SK-N-SH (cell line): ENCODE measurements around the gene HIRA.

Source experiments
- CHD2 ChIP-seq: fragments of 150-350 bp; IDR thresholded peaks from 2 replicates; pipeline ENCODE4 v1.6.1; 2018; ENCODE audit warnings: low read length; ENCODE audit not compliant: partially characterized antibody
- ELF1 ChIP-seq: IDR thresholded peaks from 2 replicates; pipeline ENCODE4 v1.4.0; 2012
- EP300 ChIP-seq, 2 experiments: IDR thresholded peaks; 2 replicates each; pipeline versions ENCODE4 v1.4.0 to v1.6.1; 2012; ENCODE audit warnings: borderline replicate concordance in 1 of 2, low read depth in 1 of 2, low read length in 1 of 2
- EZH2phosphoT487 ChIP-seq: fragments of 200-600 bp; sonication (generic); IDR thresholded peaks from 2 replicates; pipeline ENCODE4 v1.6.1; 2017; ENCODE audit warnings: low read depth, mixed run types, mild to moderate bottlenecking, antibody characterized with exemption, moderate library complexity, borderline replicate concordance
- FOSL2 ChIP-seq: IDR thresholded peaks from 2 replicates; pipeline ENCODE4 v1.4.0; 2012; ENCODE audit warnings: low read depth, mild to moderate bottlenecking, moderate library complexity, borderline replicate concordance
- FOXM1 ChIP-seq: IDR thresholded peaks from 2 replicates; pipeline ENCODE4 v1.4.0; 2012; ENCODE audit warnings: low read depth, mild to moderate bottlenecking
- NFIC ChIP-seq: IDR thresholded peaks from 2 replicates; pipeline ENCODE4 v1.4.0; 2012; ENCODE audit warnings: borderline replicate concordance
- POLR2AphosphoS5 ChIP-seq: IDR thresholded peaks from 2 replicates; pipeline ENCODE4 v1.6.1; 2012; ENCODE audit warnings: low read depth, low read length
- RAD21 ChIP-seq: IDR thresholded peaks from 2 replicates; pipeline ENCODE4 v1.6.1; 2012; ENCODE audit warnings: mild to moderate bottlenecking, low read length
- SMC3 ChIP-seq: IDR thresholded peaks from 2 replicates; pipeline ENCODE4 v1.6.1; 2012; ENCODE audit warnings: low read depth, low read length, improper control_type of control experiment
- TF ChIP-seq, protein P1 (sequence below): IDR thresholded peaks from 2 replicates; pipeline ENCODE4 v1.6.1; 2012; ENCODE audit warnings: mild to moderate bottlenecking, low read depth, low read length, moderate library complexity
- TF ChIP-seq, protein P2 (sequence below): fragments of 200-600 bp; sonication (generic); IDR thresholded peaks from 2 replicates; pipeline ENCODE4 v1.6.1; 2017; ENCODE audit warnings: antibody characterized with exemption, mild to moderate bottlenecking, moderate library complexity

- TF ChIP-seq, protein P1, sequence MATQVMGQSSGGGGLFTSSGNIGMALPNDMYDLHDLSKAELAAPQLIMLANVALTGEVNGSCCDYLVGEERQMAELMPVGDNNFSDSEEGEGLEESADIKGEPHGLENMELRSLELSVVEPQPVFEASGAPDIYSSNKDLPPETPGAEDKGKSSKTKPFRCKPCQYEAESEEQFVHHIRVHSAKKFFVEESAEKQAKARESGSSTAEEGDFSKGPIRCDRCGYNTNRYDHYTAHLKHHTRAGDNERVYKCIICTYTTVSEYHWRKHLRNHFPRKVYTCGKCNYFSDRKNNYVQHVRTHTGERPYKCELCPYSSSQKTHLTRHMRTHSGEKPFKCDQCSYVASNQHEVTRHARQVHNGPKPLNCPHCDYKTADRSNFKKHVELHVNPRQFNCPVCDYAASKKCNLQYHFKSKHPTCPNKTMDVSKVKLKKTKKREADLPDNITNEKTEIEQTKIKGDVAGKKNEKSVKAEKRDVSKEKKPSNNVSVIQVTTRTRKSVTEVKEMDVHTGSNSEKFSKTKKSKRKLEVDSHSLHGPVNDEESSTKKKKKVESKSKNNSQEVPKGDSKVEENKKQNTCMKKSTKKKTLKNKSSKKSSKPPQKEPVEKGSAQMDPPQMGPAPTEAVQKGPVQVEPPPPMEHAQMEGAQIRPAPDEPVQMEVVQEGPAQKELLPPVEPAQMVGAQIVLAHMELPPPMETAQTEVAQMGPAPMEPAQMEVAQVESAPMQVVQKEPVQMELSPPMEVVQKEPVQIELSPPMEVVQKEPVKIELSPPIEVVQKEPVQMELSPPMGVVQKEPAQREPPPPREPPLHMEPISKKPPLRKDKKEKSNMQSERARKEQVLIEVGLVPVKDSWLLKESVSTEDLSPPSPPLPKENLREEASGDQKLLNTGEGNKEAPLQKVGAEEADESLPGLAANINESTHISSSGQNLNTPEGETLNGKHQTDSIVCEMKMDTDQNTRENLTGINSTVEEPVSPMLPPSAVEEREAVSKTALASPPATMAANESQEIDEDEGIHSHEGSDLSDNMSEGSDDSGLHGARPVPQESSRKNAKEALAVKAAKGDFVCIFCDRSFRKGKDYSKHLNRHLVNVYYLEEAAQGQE: no peak
- TF ChIP-seq RAD21: no peak
- TF ChIP-seq SMC3: no peak
- no peak for TF ChIP-seq FOXM1
- TF ChIP-seq, protein P2, sequence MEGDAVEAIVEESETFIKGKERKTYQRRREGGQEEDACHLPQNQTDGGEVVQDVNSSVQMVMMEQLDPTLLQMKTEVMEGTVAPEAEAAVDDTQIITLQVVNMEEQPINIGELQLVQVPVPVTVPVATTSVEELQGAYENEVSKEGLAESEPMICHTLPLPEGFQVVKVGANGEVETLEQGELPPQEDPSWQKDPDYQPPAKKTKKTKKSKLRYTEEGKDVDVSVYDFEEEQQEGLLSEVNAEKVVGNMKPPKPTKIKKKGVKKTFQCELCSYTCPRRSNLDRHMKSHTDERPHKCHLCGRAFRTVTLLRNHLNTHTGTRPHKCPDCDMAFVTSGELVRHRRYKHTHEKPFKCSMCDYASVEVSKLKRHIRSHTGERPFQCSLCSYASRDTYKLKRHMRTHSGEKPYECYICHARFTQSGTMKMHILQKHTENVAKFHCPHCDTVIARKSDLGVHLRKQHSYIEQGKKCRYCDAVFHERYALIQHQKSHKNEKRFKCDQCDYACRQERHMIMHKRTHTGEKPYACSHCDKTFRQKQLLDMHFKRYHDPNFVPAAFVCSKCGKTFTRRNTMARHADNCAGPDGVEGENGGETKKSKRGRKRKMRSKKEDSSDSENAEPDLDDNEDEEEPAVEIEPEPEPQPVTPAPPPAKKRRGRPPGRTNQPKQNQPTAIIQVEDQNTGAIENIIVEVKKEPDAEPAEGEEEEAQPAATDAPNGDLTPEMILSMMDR: no peak
- no peak for TF ChIP-seq EZH2phosphoT487
- no peak for TF ChIP-seq CHD2
- TF ChIP-seq EP300 (IDR thresholded peaks at IDR 0.05; ENCODE audit: borderline replicate concordance in 1 of 2, low read depth in 1 of 2, low read length in 1 of 2): no peak
- no peak for TF ChIP-seq FOSL2
- TF ChIP-seq ELF1: no peak
- no peak for TF ChIP-seq POLR2AphosphoS5
- no peak for TF ChIP-seq NFIC
These were observed 72.6 kb downstream of the HIRA start for GRCh38 chr22:19358703-19359553.
